HG03565 (cell line): Measurements from ENCODE around the gene MYMK.
"Not testable (repeated sequence)": the region's sequence is repeated elsewhere in the genome, so short reads cannot be mapped to it uniquely, and the experiment has no call there.

Source experiments
- ATAC-seq: cut with Tn5 transposase; IDR thresholded peaks from one replicate; pipeline ENCODE4 v1.9.1; 2021; ENCODE audit warnings: mild to moderate bottlenecking, moderate library complexity; ENCODE audit not compliant: unreplicated experiment

Gene MYMK

DNA sequence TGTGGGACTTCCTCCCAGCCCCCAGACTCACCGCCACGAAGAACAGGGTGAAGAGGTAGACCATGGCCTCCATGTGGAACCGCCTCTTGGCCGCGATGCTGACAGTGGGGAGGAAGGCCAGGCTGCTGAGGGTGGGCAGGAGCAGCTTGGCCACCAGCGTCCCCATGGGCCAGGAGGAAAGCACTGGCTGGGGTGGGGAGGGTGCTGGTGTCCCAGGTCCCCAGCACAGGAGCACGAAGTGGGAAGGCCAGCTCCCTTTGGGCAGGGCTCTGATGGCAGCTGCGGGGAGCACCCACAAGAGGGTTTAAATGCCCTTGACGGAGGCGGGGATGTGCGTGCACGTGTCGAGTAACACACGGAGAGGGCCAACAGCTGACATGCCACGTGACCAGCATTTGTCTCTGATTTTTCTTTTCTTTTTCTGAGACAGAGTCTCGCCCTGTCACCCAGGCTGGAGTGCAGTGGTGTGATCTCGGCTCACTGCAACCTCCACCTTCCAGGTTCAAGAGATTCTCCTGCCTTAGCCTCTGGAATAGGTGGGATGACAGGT is at the start of gene MYMK:
Gene MYMK, minus strand, starts transcription at position 281 of the 550 bp plus-strand sequence. Its CDS starts 115 bp downstream, at position 166.
- no peak for ATAC-seq

- no peak for ATAC-seq
Observed at GRCh38 chr9:133573791-133574515, 49.2 kb upstream of the MYMK start.

- no peak for ATAC-seq
Observed at GRCh38 chr9:133572821-133573361, 48.1 kb upstream of the MYMK start.

GRCh38 chr9:133571896-133572595 is 47.3 kb upstream of the MYMK start:
- ATAC-seq, result no peak

GRCh38 chr9:133571391-133571890 is 46.7 kb upstream of the MYMK start:
- no peak for ATAC-seq

DNA sequence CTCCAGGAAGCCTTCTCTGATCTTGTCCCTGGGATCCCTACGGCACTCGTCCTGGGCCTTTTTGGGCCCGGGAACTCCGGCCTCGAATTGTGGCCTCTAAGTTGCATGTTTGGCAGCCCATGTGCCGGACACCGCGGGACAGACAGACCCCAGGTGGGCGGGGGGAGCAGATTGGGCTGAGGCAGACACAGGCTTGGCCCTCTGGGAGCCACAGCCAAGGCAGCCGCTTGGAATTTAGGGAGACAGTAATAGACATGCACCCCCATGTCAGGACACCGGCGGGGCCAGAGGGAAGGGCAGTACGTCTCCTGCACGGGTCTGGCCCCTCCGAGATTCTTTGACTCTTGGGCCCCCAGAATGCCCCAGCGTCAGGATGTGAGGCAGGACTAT is 45.9 kb upstream of the MYMK start:
- ATAC-seq, result no peak

- no peak for ATAC-seq
Observed at GRCh38 chr9:133569891-133570690, 45.3 kb upstream of the MYMK start.

DNA sequence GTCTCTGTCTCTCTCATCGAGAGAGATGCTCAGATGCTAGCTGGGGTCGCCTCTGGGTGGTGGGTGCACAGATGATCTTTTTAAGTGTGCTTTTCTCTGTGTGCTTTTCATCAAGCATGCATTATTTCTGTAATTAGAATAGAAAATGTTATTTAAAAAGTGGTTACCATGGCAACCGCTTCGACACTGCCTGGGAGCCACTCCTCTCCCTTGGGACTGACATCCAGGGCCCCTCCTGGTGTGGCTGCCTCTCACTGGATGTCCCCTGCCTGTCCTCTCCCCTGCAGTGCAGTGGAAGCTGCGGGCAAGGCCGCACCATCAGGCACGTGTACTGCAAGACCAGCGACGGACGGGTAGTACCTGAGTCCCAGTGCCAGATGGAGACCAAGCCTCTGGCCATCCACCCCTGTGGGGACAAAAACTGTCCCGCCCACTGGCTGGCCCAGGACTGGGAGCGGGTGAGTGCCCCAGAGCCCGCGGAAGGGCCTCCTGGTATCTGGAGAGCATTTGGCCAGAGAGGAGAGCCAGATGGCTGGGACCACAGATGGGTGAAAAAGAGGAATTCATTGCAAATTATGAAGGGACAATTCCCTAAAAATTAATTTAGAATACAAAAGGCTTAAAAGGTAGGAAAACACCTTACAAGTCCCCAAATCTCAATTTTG is 44.5 kb upstream of the MYMK start:
- no peak for ATAC-seq

GRCh38 chr9:133568186-133568585 is 43.4 kb upstream of the MYMK start:
- ATAC-seq, result no peak

- no peak for ATAC-seq
Observed at GRCh38 chr9:133566817-133567216, 42.1 kb upstream of the MYMK start.

- ATAC-seq, result no peak
Observed at GRCh38 chr9:133566382-133566781, 41.6 kb upstream of the MYMK start.

DNA sequence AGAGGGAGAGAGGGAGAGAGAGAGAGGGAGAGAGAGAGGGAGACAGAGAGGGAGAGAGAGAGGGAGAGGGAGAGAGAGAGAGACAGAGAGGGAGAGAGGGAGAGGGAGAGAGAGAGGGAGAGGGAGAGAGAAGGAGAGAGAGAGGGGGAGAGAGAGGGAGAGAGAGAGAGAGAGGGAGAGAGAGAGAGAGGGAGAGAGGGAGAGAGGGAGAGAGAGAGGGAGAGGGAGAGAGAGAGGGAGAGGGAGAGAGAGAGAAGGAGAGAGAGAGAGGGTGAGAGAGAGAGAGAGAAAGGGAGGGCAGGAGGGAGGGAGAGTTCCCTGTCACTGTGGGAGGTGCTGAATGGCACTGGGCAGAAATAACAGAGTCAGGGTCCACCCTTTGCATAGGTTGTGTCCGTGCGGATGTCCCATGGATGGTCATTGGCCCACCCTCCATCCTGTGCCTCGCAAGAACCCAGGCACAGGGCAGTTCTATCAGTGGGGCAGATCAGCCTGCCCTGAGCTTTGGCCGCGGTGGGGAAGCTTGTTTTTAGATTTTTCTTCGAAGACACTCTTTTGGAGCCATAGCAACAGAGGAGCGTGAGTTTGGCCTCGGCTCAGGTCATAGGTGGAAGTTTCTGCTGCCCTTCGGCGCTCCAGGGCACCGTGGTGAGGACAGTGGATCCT is 39.8 kb upstream of the MYMK start:
- ATAC-seq, result no peak

DNA sequence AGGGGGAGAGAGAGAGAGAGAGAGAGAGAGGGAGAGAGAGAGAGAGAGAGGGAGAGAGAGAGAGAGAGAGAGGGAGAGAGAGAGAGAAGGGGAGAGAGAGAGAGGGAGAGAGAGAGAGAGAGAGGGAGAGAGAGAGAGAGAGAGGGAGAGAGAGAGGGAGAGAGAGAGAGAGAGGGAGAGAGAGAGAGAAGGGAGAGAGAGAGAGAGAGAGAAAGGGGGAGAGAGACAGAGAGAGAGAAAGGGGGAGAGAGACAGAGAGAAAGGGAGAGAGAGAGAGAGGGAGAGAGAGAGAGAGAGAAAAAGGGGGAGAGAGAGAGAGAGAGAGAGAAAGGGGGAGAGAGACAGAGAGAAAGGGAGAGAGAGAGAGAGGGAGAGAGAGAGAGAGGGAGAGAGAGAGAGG is 39.1 kb upstream of the MYMK start:
- ATAC-seq, result not testable (repeated sequence)

DNA sequence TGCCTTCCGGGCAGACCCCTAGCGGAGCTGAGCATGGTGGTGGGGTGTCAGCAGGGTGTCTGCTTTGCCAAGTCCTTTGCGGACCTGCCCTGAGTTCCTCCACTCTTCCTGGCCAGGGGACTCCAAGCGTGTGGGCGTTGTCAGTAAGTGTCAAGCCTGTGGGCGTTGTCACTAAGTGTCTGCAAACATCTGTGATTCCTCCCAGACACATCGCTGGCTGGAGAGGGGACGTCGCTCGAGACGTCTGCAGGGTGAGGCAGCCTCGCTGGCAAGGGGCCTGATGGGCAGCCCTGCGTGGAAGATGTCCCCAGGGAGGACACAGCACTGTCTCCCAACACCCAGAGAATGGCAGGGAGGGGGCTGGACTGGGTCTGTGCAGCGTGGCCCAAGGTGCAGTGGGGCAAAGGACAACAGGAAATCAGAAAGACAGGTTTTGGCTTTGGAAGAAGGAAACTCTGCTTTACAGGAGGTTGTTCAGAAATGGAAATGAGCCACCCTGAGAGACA is 38.6 kb upstream of the MYMK start:
- ATAC-seq, result no peak

DNA sequence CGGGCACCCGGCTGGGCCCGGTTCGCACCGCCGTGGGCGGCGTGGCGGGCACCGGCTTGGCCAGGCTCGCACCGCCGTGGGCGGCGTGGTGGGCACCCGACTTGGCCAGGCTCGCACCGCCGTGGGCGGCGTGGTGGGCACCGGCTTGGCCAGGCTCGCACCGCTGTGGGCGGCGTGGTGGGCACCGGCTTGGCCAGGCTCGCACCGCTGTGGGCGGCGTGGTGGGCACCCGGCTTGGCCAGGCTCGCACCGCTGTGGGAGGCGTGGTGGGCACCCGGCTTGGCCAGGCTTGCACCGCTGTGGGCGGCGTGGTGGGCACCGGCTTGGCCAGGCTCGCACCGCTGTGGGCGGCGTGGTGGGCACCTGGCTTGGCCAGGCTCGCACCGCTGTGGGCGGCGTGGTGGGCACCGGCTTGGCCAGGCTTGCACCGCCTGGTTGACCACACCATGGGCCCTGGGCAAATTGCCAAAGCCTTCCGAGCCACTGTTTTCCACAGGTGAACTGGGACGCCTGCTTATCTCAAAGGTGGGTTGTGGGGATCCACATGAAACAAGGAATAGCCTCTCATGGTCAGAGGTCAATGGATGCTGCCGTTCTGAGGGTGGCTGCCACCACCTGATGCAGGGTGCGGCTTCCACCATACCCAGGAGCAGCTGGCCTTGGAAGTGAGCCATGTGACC is 38.0 kb upstream of the MYMK start:
- no peak for ATAC-seq

- no peak for ATAC-seq
Observed at GRCh38 chr9:133561976-133562554, 37.3 kb upstream of the MYMK start.

- no peak for ATAC-seq
Observed at GRCh38 chr9:133560944-133561343, 36.2 kb upstream of the MYMK start.

- no peak for ATAC-seq
Observed at GRCh38 chr9:133560311-133560710, 35.6 kb upstream of the MYMK start.
